Kidney epithelial cell (primary cell): ENCODE results near the gene DOCK1. TPM values are rescaled to one million over a fixed set of nuclear protein-coding genes. Genes with fewer than 3 reads are reported as not detected.

ENCODE experiments used
- DNase-seq: peaks from one replicate; pipeline ENCODE4 v3.0.0-alpha.2; 2010; ENCODE audit warnings: low read depth
- H3K27me3 ChIP-seq: 2 replicates; pipeline ENCODE4 v1.6.0; 2011; ENCODE audit warnings: low read length; ENCODE audit not compliant: control insufficient read depth, insufficient read depth
- H3K36me3 ChIP-seq: 2 replicates; pipeline ENCODE4 v1.5.1; 2011; ENCODE audit warnings: low read length; ENCODE audit not compliant: control insufficient read depth, insufficient read depth
- H3K4me3 ChIP-seq: 2 replicates; pipeline ENCODE4 v1.5.1; 2011; ENCODE audit warnings: low read depth, mild to moderate bottlenecking, control low read depth, low read length
- CTCF ChIP-seq: IDR thresholded peaks from 2 replicates; pipeline ENCODE4 v1.5.1; 2011; ENCODE audit warnings: mild to moderate bottlenecking, moderate library complexity, low read length, control low read depth, inconsistent platforms; ENCODE audit not compliant: insufficient read depth, poor library complexity, severe bottlenecking
- total RNA-seq: library from RNA; depleted of rRNA; stranded (reverse); fragments of >200 nt; gene quantifications from 2 replicates; pipeline ENCODE4 v1.2.3, GENCODE V29; 2015

The DOCK1 gene
- total RNA-seq, 1 donor from 2014 or later: 39.5 TPM

GRCh38 chr10:126924915-126925300 lies 19.7 kb downstream of the DOCK1 start:
- no peaks in the 10 kb centered on the region for H3K36me3 ChIP-seq
- no peaks in the 10 kb centered on the region for H3K27me3 ChIP-seq
- no peak for DNase-seq
- no peak overlapping the region for H3K4me3 ChIP-seq
- TF ChIP-seq CTCF: no peak

- no peak for TF ChIP-seq CTCF
- DNase-seq: no peak
- no peaks in the 10 kb centered on the region for H3K36me3 ChIP-seq
- H3K27me3 ChIP-seq: no peaks in the 10 kb centered on the region
- H3K4me3 ChIP-seq: no peak overlapping the region
Observed at GRCh38 chr10:126926568-126926967, 21.3 kb downstream of the DOCK1 start.

- Histone ChIP-seq H3K36me3 (no peaks in the 10 kb centered on the region), H3K4me3 (no peak overlapping the region), H3K27me3 (no peaks in the 10 kb centered on the region)
- no peak for TF ChIP-seq CTCF
- DNase-seq: no peak
Observed at GRCh38 chr10:126927799-126928198, 22.6 kb downstream of the DOCK1 start.

GRCh38 chr10:126928274-126928673 lies 23.0 kb downstream of the DOCK1 start:
- H3K27me3 ChIP-seq: no peaks in the 10 kb centered on the region
- no peak for DNase-seq
- no peak overlapping the region for H3K4me3 ChIP-seq
- TF ChIP-seq CTCF: no peak
- no peaks in the 10 kb centered on the region for H3K36me3 ChIP-seq

- DNase-seq: no peak
- Histone ChIP-seq H3K4me3 (no peak overlapping the region), H3K27me3 (no peaks in the 10 kb centered on the region), H3K36me3 (no peaks in the 10 kb centered on the region)
- TF ChIP-seq CTCF: no peak
Observed at GRCh38 chr10:126929391-126929790, 24.2 kb downstream of the DOCK1 start.

GRCh38 chr10:126930131-126930882 lies 25.1 kb downstream of the DOCK1 start:
- Histone ChIP-seq H3K4me3 (no peak overlapping the region), H3K27me3 (no peaks in the 10 kb centered on the region), H3K36me3 (no peaks in the 10 kb centered on the region)
- DNase-seq: no peak
- no peak for TF ChIP-seq CTCF
